NCI-H2196 (cell line): ENCODE results near the gene NOX4.
"Not testable (repeated sequence)": the region's sequence is repeated elsewhere in the genome, so short reads cannot be mapped to it uniquely, and the experiment has no call there.

Experiments
- DNase-seq: peaks from one replicate; lab custom pipeline; 2025; ENCODE audit not compliant: unreplicated experiment; lab: John Stamatoyannopoulos, UW

The NOX4 gene

DNA sequence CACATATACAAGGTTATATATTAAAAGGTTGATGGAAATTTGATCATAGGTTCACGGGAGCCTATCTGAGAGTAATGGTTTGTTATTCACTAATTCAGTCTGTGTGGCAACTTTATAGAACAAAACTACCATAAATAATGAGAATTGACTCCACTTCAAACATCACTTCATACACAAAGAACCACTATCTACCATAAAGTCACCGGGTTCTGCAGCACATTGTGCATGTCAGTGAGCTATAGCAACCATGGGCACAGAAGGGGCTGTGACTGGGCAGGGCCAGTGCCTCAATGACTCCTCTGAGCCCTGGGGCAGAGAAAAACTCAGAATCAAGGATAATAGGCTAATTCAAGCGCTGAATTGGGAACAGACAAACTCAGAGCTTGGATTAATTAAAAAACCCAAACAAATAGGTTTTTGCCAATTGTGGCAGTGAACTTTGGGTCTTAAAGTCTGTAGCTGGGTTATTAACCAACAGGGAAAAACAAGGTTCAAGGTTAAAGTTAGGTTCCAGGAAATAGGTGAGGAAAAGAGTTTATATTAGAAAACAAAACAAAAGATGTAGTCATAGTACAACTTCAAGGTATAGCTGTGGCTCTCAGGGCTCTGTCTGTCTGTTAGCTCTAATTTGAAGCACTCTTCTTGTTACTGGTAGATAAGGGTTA lies 181.7 kb downstream of the NOX4 start:
- DNase-seq: not testable (repeated sequence)

GRCh38 chr11:89308272-89308671 lies 182.9 kb downstream of the NOX4 start:
- DNase-seq: not testable (repeated sequence)

DNA sequence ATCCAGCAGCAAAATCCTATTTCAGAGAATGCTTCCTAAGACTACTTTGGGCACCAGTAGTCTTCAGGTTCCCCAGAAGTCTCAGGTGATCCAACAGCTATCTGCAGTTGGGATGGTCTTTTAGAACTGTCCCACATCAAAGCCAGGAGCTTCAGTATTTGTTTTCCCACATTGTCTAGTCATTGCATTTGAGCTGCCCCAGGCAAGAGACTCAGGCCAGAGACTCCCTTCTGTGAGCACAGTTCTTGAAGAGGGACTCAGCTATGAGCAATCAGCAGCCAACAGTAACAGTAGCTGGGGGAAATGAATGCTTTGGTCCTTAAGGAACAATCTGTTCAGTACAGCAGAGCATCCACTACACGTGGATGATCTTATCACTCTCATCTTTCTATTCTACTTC lies 188.1 kb downstream of the NOX4 start:
- not testable (repeated sequence) for DNase-seq

- DNase-seq: not testable (repeated sequence)
Measured at GRCh38 chr11:89295023-89295422, 196.2 kb downstream of the NOX4 start.

DNA sequence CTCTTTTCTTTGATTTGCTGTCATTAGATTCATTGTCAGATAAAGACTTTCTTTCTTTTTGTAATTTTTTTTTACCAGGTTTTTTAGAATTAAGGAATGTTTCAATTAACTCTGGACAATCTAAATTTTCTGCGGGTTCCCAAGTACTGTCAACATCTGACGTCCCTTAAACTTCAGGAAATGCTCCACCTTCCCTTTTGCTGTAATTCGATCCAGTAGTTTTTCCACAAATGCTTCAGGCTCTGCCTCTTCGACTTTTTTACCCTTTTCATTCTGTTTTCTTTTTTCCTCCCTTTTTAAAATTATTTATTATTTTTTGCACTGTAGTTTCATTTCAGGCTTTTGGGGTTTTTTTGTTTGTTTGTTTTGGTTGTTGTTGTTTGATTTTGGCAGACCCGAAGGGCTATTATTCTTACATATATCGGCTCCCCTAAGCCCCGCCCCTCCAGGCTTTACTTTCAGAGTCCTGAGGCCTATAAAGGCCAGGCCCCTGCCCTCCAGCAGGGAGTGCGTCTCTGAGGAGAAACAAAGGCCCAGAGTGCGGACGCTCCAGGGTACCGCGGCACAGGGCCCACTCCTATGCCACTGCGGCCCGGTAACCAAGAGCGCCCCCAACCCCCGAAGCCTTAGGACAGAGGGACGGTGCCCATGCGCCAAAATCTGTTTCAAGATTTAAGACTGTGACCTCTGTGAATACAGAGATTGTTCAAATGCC lies 197.1 kb downstream of the NOX4 start:
- no peak for DNase-seq

DNA sequence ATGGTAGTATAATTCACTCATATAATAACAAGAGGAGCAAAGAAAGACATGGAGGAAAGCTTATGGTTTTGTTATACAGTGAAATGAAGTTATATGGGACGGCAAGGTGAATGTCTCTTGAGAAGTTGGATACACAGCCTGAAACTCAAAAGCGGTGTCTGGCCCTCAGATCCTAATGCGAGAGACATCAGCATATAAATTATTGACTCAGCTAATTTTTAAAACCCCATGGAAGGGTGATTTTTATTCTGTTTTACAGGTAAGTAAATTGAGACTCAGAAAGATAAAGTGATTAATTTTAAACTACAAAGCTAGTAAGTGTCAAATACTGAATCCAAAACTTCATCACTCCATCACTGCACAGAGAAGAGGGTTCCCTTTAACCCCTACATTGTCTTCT lies 203.2 kb downstream of the NOX4 start:
- DNase-seq: not testable (repeated sequence)

DNA sequence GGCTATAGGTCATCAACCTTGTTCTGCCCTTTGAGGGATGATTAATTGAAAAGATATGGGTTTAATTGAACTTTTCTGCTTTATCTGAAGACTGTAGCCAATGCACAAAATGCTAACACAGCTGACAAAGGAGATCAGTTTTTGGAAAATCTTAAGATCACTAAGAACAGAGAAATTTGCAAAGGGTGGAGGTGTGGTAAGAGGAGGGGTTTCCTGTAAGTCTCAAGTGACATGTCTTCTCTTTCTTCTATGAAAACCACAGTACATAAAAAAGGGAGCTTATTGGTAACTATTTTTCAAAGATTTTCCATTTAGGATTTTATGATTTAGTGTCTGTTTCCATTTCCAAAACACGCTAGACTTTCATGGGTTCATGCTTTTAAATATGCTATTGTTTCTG lies 204.6 kb downstream of the NOX4 start:
- not testable (repeated sequence) for DNase-seq

DNA sequence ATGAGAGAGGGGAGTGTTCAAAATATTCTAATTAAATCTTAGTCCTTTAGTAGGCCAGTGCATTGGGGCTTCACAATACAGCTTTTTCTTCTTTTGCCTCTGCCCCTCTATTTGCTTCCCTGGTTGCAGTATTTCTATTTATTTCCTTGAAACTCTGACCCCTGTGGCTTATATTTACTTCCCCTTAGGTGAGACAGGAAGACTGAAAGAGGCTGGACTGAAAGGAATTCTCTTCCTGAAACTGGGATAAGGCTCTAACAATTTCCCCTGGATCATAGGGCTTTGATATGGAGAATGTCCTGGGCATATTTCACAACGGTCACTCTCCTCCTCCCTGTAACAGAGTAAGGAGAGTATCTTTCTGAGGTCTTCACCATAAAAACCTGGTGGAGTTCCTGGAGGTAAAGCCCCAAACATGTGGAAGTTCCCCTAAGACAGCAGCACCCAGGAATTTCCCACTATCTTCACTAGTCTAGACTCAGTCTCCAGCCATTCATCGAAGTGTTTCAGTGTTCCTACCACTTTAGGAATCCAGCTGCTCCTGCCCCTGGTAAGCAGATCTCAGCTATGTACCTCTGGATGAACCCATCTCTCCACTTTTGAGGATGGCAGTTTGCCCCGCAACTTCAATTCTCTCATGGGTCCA lies 210.0 kb downstream of the NOX4 start:
- DNase-seq: not testable (repeated sequence)

DNA sequence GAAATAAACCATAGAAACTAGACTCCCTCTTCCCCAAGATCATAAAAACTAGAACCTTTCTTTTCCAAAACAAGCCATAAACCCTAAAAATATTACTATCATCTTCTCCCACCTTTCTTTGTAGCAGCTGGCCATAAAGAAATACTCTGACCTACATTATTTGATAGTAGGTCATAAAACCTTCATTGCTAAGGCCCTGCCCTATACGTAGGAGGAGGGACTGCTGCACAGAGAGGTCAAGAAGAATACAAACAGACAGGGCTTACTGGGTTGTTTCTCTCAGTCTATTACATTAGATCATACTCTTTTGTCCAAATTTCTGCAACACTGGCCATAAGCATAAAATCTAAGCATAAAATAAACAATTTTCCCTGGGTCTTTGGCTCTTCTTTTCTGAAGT lies 212.0 kb downstream of the NOX4 start:
- no peak for DNase-seq

- DNase-seq: no peak
Measured at GRCh38 chr11:89275966-89276365, 215.2 kb downstream of the NOX4 start.
